HEK293 (cell line): ENCODE data around the gene NCOR2.

ENCODE experiments used
- CTCF ChIA-PET: fragments of 350-600 bp; formaldehyde crosslinking; extraction: SDS; loops from one replicate; lab custom pipeline; 2021; ENCODE audit warnings: antibody characterized with exemption; lab: Yijun Ruan, JAX
- POLR2A ChIA-PET: fragments of 300-600 bp; formaldehyde crosslinking; extraction: SDS; loops from one replicate; lab custom pipeline; 2020; ENCODE audit warnings: antibody characterized with exemption, inconsistent platforms; lab: Yijun Ruan, JAX
- H3K27ac ChIP-seq: fragments of 200-500 bp; sonication (Bioruptor generic); 2 replicates; pipeline ENCODE4 v1.5.1; 2014; ENCODE audit warnings: low read depth, low read length, control low read depth, inconsistent platforms; ENCODE audit errors: extremely low read depth
- H3K36me3 ChIP-seq, 2 experiments: fragments of 200-500 bp in 1 of 2; sonication (Bioruptor generic) in 1 of 2; 1 replicate in 1 of 2; 2 replicates in 1 of 2; pipeline ENCODE4 v1.5.1; 2014 to 2017; ENCODE audit warnings: inconsistent platforms in 2 of 2, low read length in 2 of 2; ENCODE audit not compliant: control insufficient read depth in 2 of 2, insufficient read depth in 1 of 2
- H3K4me1 ChIP-seq: fragments of 200-500 bp; sonication (Bioruptor generic); 2 replicates; pipeline ENCODE4 v1.5.1; 2014; ENCODE audit warnings: mild to moderate bottlenecking, low read length, inconsistent platforms; ENCODE audit not compliant: control insufficient read depth, insufficient read depth
- H3K4me3 ChIP-seq: 2 replicates; pipeline ENCODE4 v1.5.1; 2011; ENCODE audit warnings: low read depth, mild to moderate bottlenecking, control low read depth, low read length, moderate library complexity
- H3K9me3 ChIP-seq: fragments of 200-500 bp; sonication (Bioruptor generic); 2 replicates; pipeline ENCODE4 v1.5.1; 2014; ENCODE audit warnings: low read depth, low read length, inconsistent platforms; ENCODE audit not compliant: control insufficient read depth, insufficient read depth
- EGR2 ChIP-seq: fragments of 450-650 bp; formaldehyde crosslinking; IDR thresholded peaks from 2 replicates; pipeline ENCODE4 v1.5.1; 2016; ENCODE audit warnings: low read depth, missing biosample characterization, missing genetic modification characterization
- GLIS1 ChIP-seq: fragments of 450-650 bp; formaldehyde crosslinking; IDR thresholded peaks from 2 replicates; pipeline ENCODE4 v1.5.1; 2016; ENCODE audit warnings: missing biosample characterization, missing genetic modification characterization
- IKZF3 ChIP-seq: fragments of 450-650 bp; IDR thresholded peaks from 2 replicates; pipeline ENCODE4 v1.5.0; 2018; ENCODE audit warnings: missing biosample characterization, mild to moderate bottlenecking, missing genetic modification characterization, moderate library complexity
- PATZ1 ChIP-seq: fragments of 450-650 bp; formaldehyde crosslinking; IDR thresholded peaks from 2 replicates; pipeline ENCODE4 v1.5.1; 2016; ENCODE audit warnings: missing biosample characterization, missing genetic modification characterization
- PRDM2 ChIP-seq: fragments of 450-650 bp; formaldehyde crosslinking; IDR thresholded peaks from 2 replicates; pipeline ENCODE4 v1.5.1; 2016; ENCODE audit warnings: missing biosample characterization, missing genetic modification characterization, borderline replicate concordance
- REPIN1 ChIP-seq: fragments of 450-650 bp; formaldehyde crosslinking; IDR thresholded peaks from 2 replicates; pipeline ENCODE4 v1.5.1; 2017; ENCODE audit warnings: missing biosample characterization, missing genetic modification characterization, low read depth
- ZBTB21 ChIP-seq: fragments of 450-650 bp; formaldehyde crosslinking; IDR thresholded peaks from 2 replicates; pipeline ENCODE4 v1.5.1; 2017; ENCODE audit warnings: missing biosample characterization, missing genetic modification characterization
- ZBTB48 ChIP-seq: fragments of 450-650 bp; formaldehyde crosslinking; IDR thresholded peaks from 2 replicates; pipeline ENCODE4 v1.5.1; 2016; ENCODE audit warnings: missing biosample characterization, missing genetic modification characterization
- ZFP69B ChIP-seq: fragments of 450-650 bp; formaldehyde crosslinking; IDR thresholded peaks from 2 replicates; pipeline ENCODE4 v1.5.1; 2016; ENCODE audit warnings: missing biosample characterization, missing genetic modification characterization
- ZNF133 ChIP-seq: fragments of 450-650 bp; formaldehyde crosslinking; IDR thresholded peaks from 2 replicates; pipeline ENCODE4 v1.5.1; 2016; ENCODE audit warnings: missing biosample characterization, missing genetic modification characterization
- ZNF155 ChIP-seq: fragments of 450-650 bp; formaldehyde crosslinking; IDR thresholded peaks from 2 replicates; pipeline ENCODE4 v1.5.1; 2016; ENCODE audit warnings: missing biosample characterization, missing genetic modification characterization
- ZNF423 ChIP-seq: fragments of 450-650 bp; formaldehyde crosslinking; IDR thresholded peaks from 2 replicates; pipeline ENCODE4 v1.5.1; 2016; ENCODE audit warnings: missing biosample characterization, missing genetic modification characterization
- ZNF518A ChIP-seq: fragments of 450-650 bp; formaldehyde crosslinking; conservative IDR thresholded peaks from 2 replicates; pipeline ENCODE4 v1.5.1; 2016; ENCODE audit warnings: low read depth, missing biosample characterization, missing genetic modification characterization
- ZNF549 ChIP-seq: fragments of 450-650 bp; IDR thresholded peaks from 2 replicates; pipeline ENCODE4 v1.5.1; 2018; ENCODE audit warnings: missing biosample characterization, missing genetic modification characterization, mild to moderate bottlenecking, inconsistent platforms, moderate library complexity
- ZNF585B ChIP-seq: fragments of 450-650 bp; formaldehyde crosslinking; IDR thresholded peaks from 2 replicates; pipeline ENCODE4 v1.5.1; 2016; ENCODE audit warnings: missing biosample characterization, missing genetic modification characterization
- ZNF600 ChIP-seq: fragments of 450-650 bp; formaldehyde crosslinking; IDR thresholded peaks from 2 replicates; pipeline ENCODE4 v1.5.1; 2016; ENCODE audit warnings: missing biosample characterization, missing genetic modification characterization
- ZNF660 ChIP-seq: fragments of 450-650 bp; IDR thresholded peaks from 2 replicates; pipeline ENCODE4 v1.5.1; 2018; ENCODE audit warnings: missing biosample characterization, mild to moderate bottlenecking, missing genetic modification characterization
- ZNF664 ChIP-seq: fragments of 450-650 bp; formaldehyde crosslinking; IDR thresholded peaks from 2 replicates; pipeline ENCODE4 v1.5.1; 2016; ENCODE audit warnings: missing biosample characterization, missing genetic modification characterization
- ZNF837 ChIP-seq: fragments of 450-650 bp; formaldehyde crosslinking; IDR thresholded peaks from 2 replicates; pipeline ENCODE4 v1.5.1; 2016; ENCODE audit warnings: missing biosample characterization, missing genetic modification characterization
- ZSCAN5A ChIP-seq: fragments of 450-650 bp; formaldehyde crosslinking; IDR thresholded peaks from 2 replicates; pipeline ENCODE4 v1.5.1; 2016; ENCODE audit warnings: missing biosample characterization, missing genetic modification characterization

The NCOR2 gene

GRCh38 chr12:124557518-124558223 lies 9.7 kb downstream of the NCOR2 start (continued):
- TF ChIP-seq PRDM2 (tag by site-specific recombination) (no peak), GLIS1 (tag by site-specific recombination) (peak; percentile 67), ZNF600 (tag by site-specific recombination) (no peak), ZNF155 (no peak), ZNF837 (tag by site-specific recombination) (no peak), IKZF3 (tag by site-specific recombination) (0 out of 2 replicates have a peak, but pooled peaks have one; percentile 10), REPIN1 (tag by site-specific recombination) (no peak), ZNF660 (no peak), PATZ1 (tag by site-specific recombination) (no peak), ZNF549 (tag by site-specific recombination) (no peak)

- H3K27ac ChIP-seq: no peak overlapping the region
- no peaks in the 10 kb centered on the region for H3K9me3 ChIP-seq
- H3K36me3 ChIP-seq: no peaks in the 10 kb centered on the region
- ChIA-PET CTCF (no interaction called here), POLR2A (no interaction called here)
- H3K4me3 ChIP-seq: no peak overlapping the region
- H3K4me1 ChIP-seq: peaks cover 15% of the 10 kb centered on the region
- TF ChIP-seq ZBTB21 (tag by site-specific recombination) (no peak), ZFP69B (tag by site-specific recombination) (no peak), ZNF600 (tag by site-specific recombination) (0 out of 2 replicates have a peak, but pooled peaks have one; percentile 13), ZNF133 (tag by site-specific recombination) (no peak), ZSCAN5A (no peak), ZBTB48 (peak; percentile 29; the same call in 1 of the 2 replicates), ZNF518A (tag by site-specific recombination) (no peak), EGR2 (tag by site-specific recombination) (0 out of 2 replicates have a peak, but pooled peaks have one; percentile 7), ZNF585B (tag by site-specific recombination) (no peak), ZNF423 (tag by site-specific recombination) (peak; percentile 32; the same call in 1 of the 2 replicates), ZNF664 (tag by site-specific recombination) (no peak)
These were observed 10.4 kb downstream of the NCOR2 start for GRCh38 chr12:124556896-124557501.
